ENCODE results near the gene ZNF343.
A peak's percentile ranks its signal among the peaks of the same experiment; 100 is the strongest.

Gene ZNF343

GRCh38 chr20:2508631-2509467 is at the start of gene ZNF343:
Gene ZNF343, minus strand, starts transcription at chr20:2508915. Its CDS starts 15,020 bp downstream, at chr20:2493895.
- H3K36me3 Mint-ChIP-seq (ENCODE audit: low read depth): peaks cover 25% of the 10 kb centered on the region
- DNase-seq: peak; percentile 88
- peak within 1 kb of the TSS; percentile 99 for H3K4me3 Mint-ChIP-seq
- H3K27me3 Mint-ChIP-seq: peaks cover 22% of the 10 kb centered on the region
- H3K9me3 Mint-ChIP-seq: no peaks in the 10 kb centered on the region
- peaks cover 22% of the 10 kb centered on the region for H3K4me1 Mint-ChIP-seq (ENCODE audit: low read depth)
- peak within 1 kb of the TSS; percentile 99 for H3K27ac Mint-ChIP-seq

- no peak for DNase-seq
- Mint-ChIP-seq H3K27me3 (peaks cover 66% of the 10 kb centered on the region), H3K4me1 (ENCODE audit: low read depth) (peaks cover 3% of the 10 kb centered on the region), H3K4me3 (no peak overlapping the region), H3K27ac (no peak overlapping the region), H3K36me3 (ENCODE audit: low read depth) (no peaks in the 10 kb centered on the region), H3K9me3 (no peaks in the 10 kb centered on the region)
Measured at GRCh38 chr20:2557873-2558580, 49.3 kb upstream of the ZNF343 start.

- H3K27me3 Mint-ChIP-seq: peaks cover 36% of the 10 kb centered on the region
- no peaks in the 10 kb centered on the region for H3K9me3 Mint-ChIP-seq
- H3K4me1 Mint-ChIP-seq (ENCODE audit: low read depth): no peaks in the 10 kb centered on the region
- no peak for DNase-seq
- no peak overlapping the region for H3K4me3 Mint-ChIP-seq
- no peaks in the 10 kb centered on the region for H3K36me3 Mint-ChIP-seq (ENCODE audit: low read depth)
- no peak overlapping the region for H3K27ac Mint-ChIP-seq
Measured at GRCh38 chr20:2545594-2545993, 36.9 kb upstream of the ZNF343 start.

- Mint-ChIP-seq H3K27ac (no peak overlapping the region), H3K9me3 (no peaks in the 10 kb centered on the region), H3K4me1 (ENCODE audit: low read depth) (no peaks in the 10 kb centered on the region), H3K36me3 (ENCODE audit: low read depth) (no peaks in the 10 kb centered on the region), H3K4me3 (no peak overlapping the region), H3K27me3 (peaks cover 35% of the 10 kb centered on the region)
- no peak for DNase-seq
Measured at GRCh38 chr20:2544211-2544610, 35.5 kb upstream of the ZNF343 start.

GRCh38 chr20:2542361-2542760 is 33.6 kb upstream of the ZNF343 start:
- no peak for DNase-seq
- Mint-ChIP-seq H3K4me1 (ENCODE audit: low read depth) (no peaks in the 10 kb centered on the region), H3K4me3 (no peak overlapping the region), H3K27me3 (peaks cover 46% of the 10 kb centered on the region), H3K9me3 (no peaks in the 10 kb centered on the region), H3K27ac (no peak overlapping the region), H3K36me3 (ENCODE audit: low read depth) (no peaks in the 10 kb centered on the region)

GRCh38 chr20:2541940-2542339 is 33.2 kb upstream of the ZNF343 start:
- DNase-seq: no peak
- Mint-ChIP-seq H3K9me3 (no peaks in the 10 kb centered on the region), H3K27me3 (peaks cover 49% of the 10 kb centered on the region), H3K4me3 (no peak overlapping the region), H3K4me1 (ENCODE audit: low read depth) (no peaks in the 10 kb centered on the region), H3K27ac (no peak overlapping the region), H3K36me3 (ENCODE audit: low read depth) (no peaks in the 10 kb centered on the region)

GRCh38 chr20:2538931-2539720 is 30.4 kb upstream of the ZNF343 start:
- Mint-ChIP-seq H3K4me3 (no peak overlapping the region), H3K9me3 (no peaks in the 10 kb centered on the region), H3K36me3 (ENCODE audit: low read depth) (no peaks in the 10 kb centered on the region), H3K4me1 (ENCODE audit: low read depth) (no peaks in the 10 kb centered on the region), H3K27me3 (peaks cover 50% of the 10 kb centered on the region), H3K27ac (no peak overlapping the region)
- no peak for DNase-seq

GRCh38 chr20:2538356-2538755 is 29.6 kb upstream of the ZNF343 start:
- DNase-seq: no peak
- no peak overlapping the region for H3K27ac Mint-ChIP-seq
- no peaks in the 10 kb centered on the region for H3K4me1 Mint-ChIP-seq (ENCODE audit: low read depth)
- no peaks in the 10 kb centered on the region for H3K9me3 Mint-ChIP-seq
- H3K4me3 Mint-ChIP-seq: no peak overlapping the region
- peaks cover 54% of the 10 kb centered on the region for H3K27me3 Mint-ChIP-seq
- H3K36me3 Mint-ChIP-seq (ENCODE audit: low read depth): no peaks in the 10 kb centered on the region

- H3K9me3 Mint-ChIP-seq: no peaks in the 10 kb centered on the region
Measured at GRCh38 chr20:2537101-2537500, 28.4 kb upstream of the ZNF343 start.

GRCh38 chr20:2536560-2536986 is 27.9 kb upstream of the ZNF343 start, which contains the start of gene TMC2:
Gene TMC2, plus strand, starts transcription at chr20:2536573. Its CDS starts 49 bp downstream, at chr20:2536622.
- Mint-ChIP-seq H3K27me3 (peaks cover 45% of the 10 kb centered on the region), H3K9me3 (no peaks in the 10 kb centered on the region), H3K4me1 (ENCODE audit: low read depth) (no peaks in the 10 kb centered on the region), H3K36me3 (ENCODE audit: low read depth) (no peaks in the 10 kb centered on the region), H3K4me3 (no peak within 1 kb of the TSS), H3K27ac (no peak within 1 kb of the TSS)
- DNase-seq: no peak

More at GRCh38 chr20:2537101-2537500, 28.4 kb upstream of the ZNF343 start:
- no peaks in the 10 kb centered on the region for H3K4me1 Mint-ChIP-seq (ENCODE audit: low read depth)
- peaks cover 49% of the 10 kb centered on the region for H3K27me3 Mint-ChIP-seq
- H3K36me3 Mint-ChIP-seq (ENCODE audit: low read depth): no peaks in the 10 kb centered on the region
- DNase-seq: no peak
- no peak overlapping the region for H3K4me3 Mint-ChIP-seq
- H3K27ac Mint-ChIP-seq: no peak overlapping the region

- Mint-ChIP-seq H3K4me3 (no peak overlapping the region), H3K27me3 (peaks cover 44% of the 10 kb centered on the region), H3K4me1 (ENCODE audit: low read depth) (no peaks in the 10 kb centered on the region), H3K36me3 (ENCODE audit: low read depth) (no peaks in the 10 kb centered on the region), H3K27ac (no peak overlapping the region), H3K9me3 (no peaks in the 10 kb centered on the region)
- no peak for DNase-seq
Measured at GRCh38 chr20:2535711-2536559, 27.2 kb upstream of the ZNF343 start.

GRCh38 chr20:2533118-2533517 is 24.4 kb upstream of the ZNF343 start:
- Mint-ChIP-seq H3K4me3 (no peak overlapping the region), H3K36me3 (ENCODE audit: low read depth) (no peaks in the 10 kb centered on the region), H3K9me3 (no peaks in the 10 kb centered on the region), H3K27ac (no peak overlapping the region), H3K27me3 (peaks cover 28% of the 10 kb centered on the region), H3K4me1 (ENCODE audit: low read depth) (peaks cover 6% of the 10 kb centered on the region)
- DNase-seq: no peak

- Mint-ChIP-seq H3K4me3 (no peak overlapping the region), H3K9me3 (no peaks in the 10 kb centered on the region)
Measured at GRCh38 chr20:2528671-2529271, 20.1 kb upstream of the ZNF343 start.

More at GRCh38 chr20:2528671-2529271, 20.1 kb upstream of the ZNF343 start:
- Mint-ChIP-seq H3K4me1 (ENCODE audit: low read depth) (peaks cover 23% of the 10 kb centered on the region), H3K36me3 (ENCODE audit: low read depth) (peaks cover 3% of the 10 kb centered on the region), H3K27ac (no peak overlapping the region), H3K27me3 (peaks cover 6% of the 10 kb centered on the region)
- no peak for DNase-seq
